Upper lobe of right lung (tissue), 1 donor: ENCODE measurements around the gene COL4A1. TPM values are rescaled to one million over a fixed set of nuclear protein-coding genes. Genes with fewer than 3 reads are reported as not detected.
A peak's percentile ranks its signal among the peaks of the same experiment; 100 is the strongest.

Experiments used
- ATAC-seq: fragments of 200-7000 bp; cut with Tn5 transposase; one replicate; pipeline ENCODE4 v1.9.1; 2020; ENCODE audit warnings: mild to moderate bottlenecking, moderate library complexity
- DNase-seq: peaks from one replicate; pipeline ENCODE4 v3.0.0-alpha.2; 2020
- H3K27ac ChIP-seq: fragments of 200-600 bp; one replicate; pipeline ENCODE4 v1.8.0; 2022
- H3K27me3 ChIP-seq: fragments of 200-600 bp; one replicate; pipeline ENCODE4 v1.8.0; 2022; ENCODE audit warnings: mild to moderate bottlenecking
- H3K36me3 ChIP-seq: fragments of 200-600 bp; one replicate; pipeline ENCODE4 v1.8.0; 2022
- H3K4me1 ChIP-seq: fragments of 200-600 bp; one replicate; pipeline ENCODE4 v1.8.0; 2022
- H3K4me3 ChIP-seq: fragments of 200-600 bp; one replicate; pipeline ENCODE4 v1.8.0; 2022; ENCODE audit warnings: mild to moderate bottlenecking
- H3K9me3 ChIP-seq: fragments of 200-600 bp; one replicate; pipeline ENCODE4 v1.8.0; 2022
- CTCF ChIP-seq: fragments of 200-600 bp; IDR thresholded peaks from one replicate; pipeline ENCODE4 v1.8.0; 2022; ENCODE audit warnings: antibody characterized with exemption
- intact Hi-C: fragments of 100-400 bp; cut with DNase I; formaldehyde crosslinking; loops from one replicate; pipeline ENCODE4 v1.11.0; 2022
- long read RNA-seq: library from polyadenylated mRNA; unstranded; transcript quantifications from one replicate; pipeline ENCODE4 v2.0.0, GENCODE V29; 2021
- total RNA-seq: library from RNA; stranded (reverse); fragmentation: NEBNext Ultra II Directional; extraction: Animal tissue kit (Norgen Biotek cat#: 25700); gene quantifications from one replicate; pipeline ENCODE4 v1.2.1, GENCODE V29; 2021
- donor health status: DM: no; HTN: yes; CAD: no; lungs with severe emphysema.

Gene COL4A1
- total RNA-seq, result 242 TPM
- long read RNA-seq, full-length matches to known transcripts, result 84 of 284 reads
- long read RNA-seq, partial matches to known transcripts, result 178 of 284 reads
- long read RNA-seq, other reads (novel, unspliced or antisense), result 22 of 284 reads

GRCh38 chr13:110306960-110307766, at the start of gene COL4A1, which contains the start of gene COL4A2:
COL4A1 (minus strand) TSS chr13:110307157; CDS start chr13:110307027, 130 bp downstream.
COL4A2 (plus strand) TSS chr13:110307284; CDS start chr13:110307904, 620 bp downstream.
- H3K27me3 ChIP-seq, result peaks cover 25% of the 10 kb centered on the region
- peaks cover 32% of the 10 kb centered on the region for H3K4me1 ChIP-seq
- peak within 1 kb of the TSS; percentile 89 for H3K27ac ChIP-seq
- H3K36me3 ChIP-seq, result no peaks in the 10 kb centered on the region
- ATAC-seq, result peak; percentile 87
- DNase-seq, result peak; percentile 78
- intact Hi-C loops, result loop anchor here (10.0 kb wide), 1 partner anchor 82 kb away; no protein-coding TSS in a partner anchor
- H3K9me3 ChIP-seq, result no peaks in the 10 kb centered on the region
- TF ChIP-seq CTCF, result no peak
- peak within 1 kb of the TSS; percentile 71 for H3K4me3 ChIP-seq

GRCh38 chr13:110356362-110356761, 49.4 kb upstream of the COL4A1 start:
- H3K4me1 ChIP-seq, result peaks cover 17% of the 10 kb centered on the region
- no peaks in the 10 kb centered on the region for H3K27me3 ChIP-seq
- H3K4me3 ChIP-seq, result no peak overlapping the region
- H3K36me3 ChIP-seq, result peaks cover 15% of the 10 kb centered on the region
- no peak for TF ChIP-seq CTCF
- intact Hi-C loops, result no loop called here
- H3K9me3 ChIP-seq, result no peaks in the 10 kb centered on the region
- DNase-seq (no peak), ATAC-seq (no peak)
- H3K27ac ChIP-seq, result no peak overlapping the region

GRCh38 chr13:110354715-110355473, 47.9 kb upstream of the COL4A1 start:
- no peak overlapping the region for H3K4me3 ChIP-seq
- DNase-seq, result no peak
- H3K9me3 ChIP-seq, result no peaks in the 10 kb centered on the region
- no peak for TF ChIP-seq CTCF
- peaks cover 15% of the 10 kb centered on the region for H3K36me3 ChIP-seq
- intact Hi-C loops, result no loop called here
- no peaks in the 10 kb centered on the region for H3K27me3 ChIP-seq
- peaks cover 2% of the 10 kb centered on the region for H3K4me1 ChIP-seq
- ATAC-seq, result no peak
- no peak overlapping the region for H3K27ac ChIP-seq

- H3K36me3 ChIP-seq, result peaks cover 15% of the 10 kb centered on the region
- no peak for DNase-seq
- H3K27me3 ChIP-seq, result no peaks in the 10 kb centered on the region
- peaks cover 1% of the 10 kb centered on the region for H3K4me1 ChIP-seq
- H3K27ac ChIP-seq, result no peak overlapping the region
- intact Hi-C loops, result no loop called here
- TF ChIP-seq CTCF, result no peak
- H3K9me3 ChIP-seq, result no peaks in the 10 kb centered on the region
- H3K4me3 ChIP-seq, result no peak overlapping the region
- no peak for ATAC-seq
Observed at GRCh38 chr13:110354123-110354627, 47.2 kb upstream of the COL4A1 start.

GRCh38 chr13:110353339-110353977, 46.5 kb upstream of the COL4A1 start:
- no peaks in the 10 kb centered on the region for H3K9me3 ChIP-seq
- H3K36me3 ChIP-seq, result peaks cover 13% of the 10 kb centered on the region
- peaks cover 8% of the 10 kb centered on the region for H3K4me1 ChIP-seq
- intact Hi-C loops, result no loop called here
- no peak overlapping the region for H3K4me3 ChIP-seq
- no peaks in the 10 kb centered on the region for H3K27me3 ChIP-seq
- peak; percentile 92 for ATAC-seq
- no peak for DNase-seq
- no peak for TF ChIP-seq CTCF
- peak overlapping the region; percentile 55 for H3K27ac ChIP-seq
